ENCODE results near the gene SEMA3G.

Gene SEMA3G

DNA sequence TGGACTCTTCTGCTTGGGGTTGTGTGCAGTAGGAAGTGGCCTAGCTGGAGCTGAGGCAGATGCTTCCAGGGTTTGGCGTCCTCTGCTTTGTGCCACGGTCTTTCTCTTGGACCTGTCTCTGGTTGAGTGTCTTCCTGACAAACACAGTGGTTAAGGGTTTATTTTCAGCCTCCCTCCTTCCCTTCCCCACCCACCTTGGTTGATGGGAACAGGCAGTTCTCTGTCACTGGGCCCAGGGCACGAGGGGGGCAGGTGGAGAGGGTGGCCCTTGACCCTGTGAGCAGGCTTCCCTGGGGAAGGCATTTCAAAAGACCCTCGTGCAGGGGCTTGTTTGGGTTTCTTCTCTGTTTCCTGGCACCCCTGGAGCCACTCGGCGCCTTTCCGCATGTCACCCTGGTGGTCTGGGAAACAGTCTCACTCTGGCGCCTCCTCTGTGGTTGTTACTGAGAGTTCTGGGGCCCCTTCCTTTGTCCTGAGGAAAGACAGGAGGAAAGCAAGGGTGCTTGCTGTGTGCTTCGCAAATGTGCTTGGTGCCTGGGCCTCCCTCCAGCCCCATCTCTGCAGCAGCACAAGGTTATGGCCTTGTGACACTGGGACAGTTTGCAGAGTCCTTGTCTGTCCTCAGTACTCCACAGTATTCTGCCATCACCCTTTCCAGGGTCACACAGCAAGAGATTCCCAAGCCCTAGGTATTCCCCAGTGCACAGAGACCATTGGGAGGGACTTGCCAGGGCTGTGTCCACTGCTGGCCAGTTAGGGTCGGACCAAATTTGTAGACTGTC is 40.0 kb upstream of the SEMA3G start:
- Histone ChIP-seq H3K9me3 (ENCODE audit: control insufficient read depth, low read depth, low read length) (no peaks in the 10 kb centered on the region), H3K36me3 (ENCODE audit: control insufficient read depth, low read depth, low read length) (peaks cover 33% of the 10 kb centered on the region), H3K9ac (ENCODE audit: low read length) (no peak overlapping the region), H3K4me3 (ENCODE audit: low read length) (no peak overlapping the region), H3K27me3 (ENCODE audit: control insufficient read depth, insufficient read depth, low read length) (no peaks in the 10 kb centered on the region), H3K27ac (ENCODE audit: low read length) (no peak overlapping the region), H3K4me1 (ENCODE audit: control insufficient read depth, low read depth, low read length) (no peaks in the 10 kb centered on the region)

DNA sequence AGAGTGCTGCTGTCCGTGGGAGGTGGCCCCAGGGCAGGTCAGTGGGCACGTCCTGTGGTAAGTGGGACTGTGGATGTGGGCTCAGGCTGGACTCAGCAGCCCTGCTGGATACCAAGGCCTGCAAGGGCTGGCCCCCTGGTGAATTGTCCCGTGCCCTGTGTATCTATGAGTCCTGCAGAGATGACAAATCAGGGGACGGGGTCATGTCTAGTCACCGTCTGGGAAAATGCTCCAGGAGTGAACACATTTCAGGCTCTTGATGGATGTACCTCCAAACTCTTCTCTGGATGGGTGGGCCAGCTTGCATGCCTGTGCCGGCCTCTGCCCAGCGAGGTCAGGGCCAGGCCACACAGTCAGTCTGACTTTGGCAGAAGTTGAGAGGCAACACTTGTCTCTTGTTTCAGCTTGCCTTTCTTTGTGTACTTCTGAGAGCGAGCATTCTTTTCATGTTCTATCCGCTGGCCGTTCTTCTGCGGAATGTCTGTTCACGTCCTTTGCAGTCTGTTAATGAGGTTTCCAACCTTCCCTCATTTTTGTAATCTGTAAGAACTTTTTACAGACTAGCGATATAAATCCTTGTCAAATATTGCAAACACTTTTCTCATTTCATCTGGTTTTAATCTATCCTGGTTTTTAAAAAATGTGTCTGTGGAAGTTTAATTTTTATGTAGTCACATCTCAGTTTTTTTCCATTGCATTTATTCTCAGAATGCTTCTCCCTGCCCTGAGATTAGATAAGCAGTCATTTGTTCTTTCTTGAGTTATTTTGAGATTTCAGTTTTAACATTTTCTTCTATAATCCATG is 38.9 kb upstream of the SEMA3G start:
- H3K36me3 ChIP-seq (ENCODE audit: control insufficient read depth, low read depth, low read length) = peaks cover 35% of the 10 kb centered on the region
- H3K27ac ChIP-seq (ENCODE audit: low read length) = no peak overlapping the region

GRCh38 chr3:52483081-52483480 is 38.2 kb upstream of the SEMA3G start:
- no peaks in the 10 kb centered on the region for H3K27me3 ChIP-seq (ENCODE audit: control insufficient read depth, insufficient read depth, low read length)
- H3K9me3 ChIP-seq (ENCODE audit: control insufficient read depth, low read depth, low read length) = no peaks in the 10 kb centered on the region
- H3K9ac ChIP-seq (ENCODE audit: low read length) = no peak overlapping the region
- H3K4me1 ChIP-seq (ENCODE audit: control insufficient read depth, low read depth, low read length) = no peaks in the 10 kb centered on the region
- peaks cover 41% of the 10 kb centered on the region for H3K36me3 ChIP-seq (ENCODE audit: control insufficient read depth, low read depth, low read length)
- no peak overlapping the region for H3K4me3 ChIP-seq (ENCODE audit: low read length)
- no peak overlapping the region for H3K27ac ChIP-seq (ENCODE audit: low read length)

More for the DNA sequence above, 38.9 kb upstream of the SEMA3G start:
- H3K27me3 ChIP-seq (ENCODE audit: control insufficient read depth, insufficient read depth, low read length) = no peaks in the 10 kb centered on the region
- H3K9me3 ChIP-seq (ENCODE audit: control insufficient read depth, low read depth, low read length) = no peaks in the 10 kb centered on the region
- H3K4me3 ChIP-seq (ENCODE audit: low read length) = no peak overlapping the region
- no peaks in the 10 kb centered on the region for H3K4me1 ChIP-seq (ENCODE audit: control insufficient read depth, low read depth, low read length)
- no peak overlapping the region for H3K9ac ChIP-seq (ENCODE audit: low read length)

DNA sequence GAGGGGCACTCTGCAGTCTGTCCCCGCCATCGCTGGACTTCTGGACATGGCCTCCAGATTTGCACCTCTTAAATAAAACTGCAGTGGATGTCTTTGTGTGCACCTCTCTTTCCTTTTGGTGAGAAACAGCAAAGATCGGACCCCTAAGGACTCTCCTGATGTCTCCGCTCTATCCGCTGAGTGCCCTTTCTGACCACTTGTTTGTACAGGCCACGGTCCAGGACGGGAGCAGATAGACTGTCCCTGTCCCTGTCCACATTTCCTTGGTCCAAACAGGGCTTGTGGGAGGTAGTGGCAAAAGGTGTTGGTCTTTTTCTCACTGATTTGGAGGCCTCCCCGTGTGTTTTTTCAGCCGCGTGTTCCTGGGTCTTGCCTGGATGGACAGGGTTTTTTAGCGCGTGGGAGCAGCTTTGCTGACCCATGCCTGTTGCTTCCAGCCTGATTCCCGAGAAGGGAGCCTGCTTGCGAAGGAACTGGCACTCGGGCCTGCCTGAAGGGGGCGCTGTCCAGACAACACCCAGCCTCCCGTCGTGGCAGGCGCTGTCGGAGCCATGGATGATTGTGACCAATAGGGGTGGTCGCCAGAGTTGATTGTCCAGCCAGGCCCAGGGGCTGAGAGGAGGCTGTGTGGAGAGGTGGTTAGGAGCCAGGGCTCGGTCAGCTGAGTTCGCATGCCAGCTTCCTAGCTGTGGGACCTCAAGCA is 37.1 kb upstream of the SEMA3G start:
- H3K27ac ChIP-seq (ENCODE audit: low read length) = no peak overlapping the region
- H3K4me3 ChIP-seq (ENCODE audit: low read length) = no peak overlapping the region
- no peaks in the 10 kb centered on the region for H3K27me3 ChIP-seq (ENCODE audit: control insufficient read depth, insufficient read depth, low read length)
- H3K9me3 ChIP-seq (ENCODE audit: control insufficient read depth, low read depth, low read length) = no peaks in the 10 kb centered on the region
- H3K4me1 ChIP-seq (ENCODE audit: control insufficient read depth, low read depth, low read length) = no peaks in the 10 kb centered on the region
- no peak overlapping the region for H3K9ac ChIP-seq (ENCODE audit: low read length)
- peaks cover 49% of the 10 kb centered on the region for H3K36me3 ChIP-seq (ENCODE audit: control insufficient read depth, low read depth, low read length)

DNA sequence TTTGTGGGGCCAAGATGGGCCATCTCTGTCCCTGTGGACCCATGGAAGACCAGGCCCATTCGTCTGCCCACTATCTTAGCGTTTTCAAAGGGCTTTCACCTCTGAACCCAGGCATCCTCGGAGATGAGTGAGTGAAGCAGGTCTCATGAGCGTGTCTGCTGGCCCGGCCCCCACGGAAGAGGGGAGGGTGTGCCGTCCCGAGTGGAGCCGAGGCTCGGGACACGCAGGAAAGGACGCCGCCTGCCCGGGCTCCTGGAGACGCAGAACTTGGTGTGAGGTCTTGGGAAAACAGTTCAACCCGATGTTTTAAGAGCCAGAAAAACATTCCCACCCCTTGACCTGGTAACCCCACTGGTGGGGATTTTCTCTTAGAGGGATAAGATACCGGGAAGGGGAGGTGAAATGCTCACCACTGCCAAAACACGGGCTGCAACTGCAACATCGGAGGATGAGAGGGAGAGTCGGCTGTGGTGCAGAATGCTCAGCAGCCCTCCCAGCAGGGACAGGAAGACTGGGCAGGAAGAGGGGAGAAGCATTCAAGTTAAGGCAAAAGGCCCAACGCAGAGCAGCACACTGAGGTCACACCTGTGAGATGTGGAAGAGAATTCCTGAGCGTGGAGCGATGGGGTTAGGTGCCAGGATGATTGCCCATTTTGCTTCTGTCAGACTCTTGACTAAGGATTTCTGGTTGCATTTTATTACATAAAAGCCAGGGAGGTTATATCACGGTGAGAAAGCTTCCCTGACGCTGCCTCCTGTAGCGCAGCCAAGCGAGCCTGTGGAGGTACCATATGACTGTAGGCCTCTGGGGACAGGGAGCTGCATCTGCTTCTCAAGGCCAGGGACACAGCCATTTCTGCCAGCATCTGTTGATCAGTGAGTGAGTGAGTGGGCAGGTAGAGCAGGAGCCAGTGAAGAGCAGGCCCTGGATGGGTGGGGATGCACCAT is 36.1 kb upstream of the SEMA3G start:
- Histone ChIP-seq H3K9me3 (ENCODE audit: control insufficient read depth, low read depth, low read length) (no peaks in the 10 kb centered on the region), H3K4me3 (ENCODE audit: low read length) (no peak overlapping the region), H3K27ac (ENCODE audit: low read length) (no peak overlapping the region), H3K27me3 (ENCODE audit: control insufficient read depth, insufficient read depth, low read length) (no peaks in the 10 kb centered on the region), H3K9ac (ENCODE audit: low read length) (no peak overlapping the region), H3K36me3 (ENCODE audit: control insufficient read depth, low read depth, low read length) (peaks cover 58% of the 10 kb centered on the region), H3K4me1 (ENCODE audit: control insufficient read depth, low read depth, low read length) (no peaks in the 10 kb centered on the region)

DNA sequence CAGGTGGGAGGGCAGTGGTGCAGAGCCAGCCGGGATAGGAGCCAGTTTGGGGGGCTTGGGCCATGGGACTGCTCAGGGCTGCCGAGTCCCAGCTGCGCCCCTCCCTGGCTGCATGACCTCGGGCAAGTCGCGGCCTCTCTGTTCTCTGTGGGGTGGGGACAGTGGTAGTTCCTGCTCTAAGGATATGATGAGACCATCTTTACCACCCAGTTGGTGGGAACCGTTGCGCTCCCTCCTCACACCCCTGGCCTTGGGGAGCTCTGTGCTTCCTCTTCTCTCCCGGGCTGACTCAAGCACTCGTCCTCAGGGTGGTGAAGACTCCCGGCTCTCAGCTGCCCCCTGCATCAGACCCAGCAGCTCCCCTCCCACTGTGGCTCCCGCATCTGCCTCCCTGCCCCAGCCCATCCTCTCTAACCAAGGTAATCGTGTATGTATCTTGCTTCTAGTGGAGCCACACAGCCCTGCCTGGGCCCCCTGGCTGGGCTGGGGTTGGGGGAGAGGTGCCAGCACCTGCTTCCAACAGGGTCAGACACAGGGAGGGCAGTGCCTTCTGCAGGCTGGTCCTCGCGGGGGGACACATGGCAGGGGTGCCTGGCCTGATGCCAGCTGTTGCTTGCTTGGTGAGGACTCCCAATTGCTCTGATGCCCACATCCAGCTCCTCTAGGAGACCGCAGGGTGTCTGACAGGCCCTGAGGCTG is 35.1 kb upstream of the SEMA3G start:
- no peak overlapping the region for H3K27ac ChIP-seq (ENCODE audit: low read length)
- peaks cover 68% of the 10 kb centered on the region for H3K36me3 ChIP-seq (ENCODE audit: control insufficient read depth, low read depth, low read length)
- no peaks in the 10 kb centered on the region for H3K4me1 ChIP-seq (ENCODE audit: control insufficient read depth, low read depth, low read length)
- H3K4me3 ChIP-seq (ENCODE audit: low read length) = no peak overlapping the region
- no peaks in the 10 kb centered on the region for H3K27me3 ChIP-seq (ENCODE audit: control insufficient read depth, insufficient read depth, low read length)
- H3K9ac ChIP-seq (ENCODE audit: low read length) = no peak overlapping the region
- H3K9me3 ChIP-seq (ENCODE audit: control insufficient read depth, low read depth, low read length) = no peaks in the 10 kb centered on the region

- Histone ChIP-seq H3K9me3 (ENCODE audit: control insufficient read depth, low read depth, low read length) (no peaks in the 10 kb centered on the region), H3K4me3 (ENCODE audit: low read length) (no peak overlapping the region), H3K4me1 (ENCODE audit: control insufficient read depth, low read depth, low read length) (no peaks in the 10 kb centered on the region), H3K36me3 (ENCODE audit: control insufficient read depth, low read depth, low read length) (peaks cover 72% of the 10 kb centered on the region), H3K9ac (ENCODE audit: low read length) (no peak overlapping the region), H3K27me3 (ENCODE audit: control insufficient read depth, insufficient read depth, low read length) (no peaks in the 10 kb centered on the region), H3K27ac (ENCODE audit: low read length) (no peak overlapping the region)
Observed at GRCh38 chr3:52479037-52479876, 34.4 kb upstream of the SEMA3G start.

GRCh38 chr3:52477796-52478095 is 32.8 kb upstream of the SEMA3G start:
- Histone ChIP-seq H3K4me1 (ENCODE audit: control insufficient read depth, low read depth, low read length) (no peaks in the 10 kb centered on the region), H3K36me3 (ENCODE audit: control insufficient read depth, low read depth, low read length) (peaks cover 86% of the 10 kb centered on the region), H3K9ac (ENCODE audit: low read length) (no peak overlapping the region), H3K27ac (ENCODE audit: low read length) (no peak overlapping the region), H3K9me3 (ENCODE audit: control insufficient read depth, low read depth, low read length) (no peaks in the 10 kb centered on the region), H3K4me3 (ENCODE audit: low read length) (no peak overlapping the region), H3K27me3 (ENCODE audit: control insufficient read depth, insufficient read depth, low read length) (no peaks in the 10 kb centered on the region)

DNA sequence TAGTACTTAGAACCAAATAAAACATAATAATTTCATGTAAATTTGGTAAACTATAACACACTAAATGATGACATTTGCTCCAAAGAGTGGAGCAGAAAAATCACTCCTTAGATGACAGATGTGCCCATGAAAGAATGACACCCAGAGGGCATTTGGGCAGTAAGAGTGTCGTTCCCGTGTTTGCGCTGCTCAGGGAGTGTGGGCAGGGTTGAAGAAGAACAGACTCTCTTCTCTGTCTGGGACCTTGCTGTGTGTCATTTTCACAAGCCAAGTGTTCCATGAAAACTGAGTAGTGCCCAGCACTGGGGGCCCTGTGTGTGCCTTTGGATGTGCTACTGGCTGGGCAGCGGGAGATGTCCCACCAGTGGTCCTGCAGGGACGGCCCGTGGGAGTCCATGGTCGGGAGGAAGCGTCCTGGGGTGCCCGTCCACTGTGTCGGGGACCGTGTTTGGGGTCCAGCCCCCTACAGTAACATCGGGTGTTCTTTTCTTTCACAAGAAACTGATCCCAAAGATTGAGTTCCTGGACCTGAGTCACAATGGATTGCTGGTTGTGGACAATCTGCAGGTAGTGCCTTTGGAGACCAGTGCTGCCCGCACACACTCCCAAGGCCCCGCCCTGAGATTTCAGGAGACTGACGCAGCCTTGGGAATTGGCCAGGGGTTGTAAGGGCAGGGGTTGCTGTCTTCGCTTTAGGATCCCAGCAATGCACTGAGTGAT is 32.3 kb upstream of the SEMA3G start:
- H3K9ac ChIP-seq (ENCODE audit: low read length) = no peak overlapping the region
- no peak overlapping the region for H3K27ac ChIP-seq (ENCODE audit: low read length)
- no peaks in the 10 kb centered on the region for H3K9me3 ChIP-seq (ENCODE audit: control insufficient read depth, low read depth, low read length)
- H3K4me3 ChIP-seq (ENCODE audit: low read length) = no peak overlapping the region
- H3K4me1 ChIP-seq (ENCODE audit: control insufficient read depth, low read depth, low read length) = no peaks in the 10 kb centered on the region
- no peaks in the 10 kb centered on the region for H3K27me3 ChIP-seq (ENCODE audit: control insufficient read depth, insufficient read depth, low read length)
- peaks cover 91% of the 10 kb centered on the region for H3K36me3 ChIP-seq (ENCODE audit: control insufficient read depth, low read depth, low read length)

Data from iPS-18a (cell line).